Stimulated activated CD8-positive, alpha-beta memory T cell treated with anti-CD3 and anti-CD28 coated beads, Interleukin-4, amount 100 ng/mL, for 1 hour (primary cell): ENCODE data around the gene DTNA.

Experiments
- DNase-seq, 2 donors: peaks; one replicate each; pipeline ENCODE4 v3.0.0-alpha.2; 2020; ENCODE audit warnings: low read depth in 2 of 2, low spot score in 1 of 2

The DTNA gene

GRCh38 chr18:34847408-34847807 is 137.3 kb downstream of the DTNA start:
- no peak for DNase-seq

GRCh38 chr18:34848156-34848555 is 138.1 kb downstream of the DTNA start:
- no peak for DNase-seq

GRCh38 chr18:34848695-34849094 is 138.6 kb downstream of the DTNA start:
- DNase-seq: no peak

- DNase-seq: no peak
Observed at GRCh38 chr18:34857320-34857719, 147.2 kb downstream of the DTNA start.

GRCh38 chr18:34858188-34858587 is 148.1 kb downstream of the DTNA start:
- DNase-seq: no peak

GRCh38 chr18:34859496-34859895 is 149.4 kb downstream of the DTNA start:
- DNase-seq: no peak

- DNase-seq: no peak
Observed at GRCh38 chr18:34862561-34862960, 152.5 kb downstream of the DTNA start.

GRCh38 chr18:34863702-34864101 is 153.6 kb downstream of the DTNA start:
- no peak for DNase-seq

GRCh38 chr18:34864836-34865497 is 154.9 kb downstream of the DTNA start:
- no peak for DNase-seq

- no peak for DNase-seq
Observed at GRCh38 chr18:34866310-34866709, 156.2 kb downstream of the DTNA start.

- DNase-seq: no peak
Observed at GRCh38 chr18:34866739-34867138, 156.6 kb downstream of the DTNA start.

GRCh38 chr18:34867520-34867919 is 157.4 kb downstream of the DTNA start:
- no peak for DNase-seq

- no peak for DNase-seq
Observed at GRCh38 chr18:34870555-34871310, 160.6 kb downstream of the DTNA start.

GRCh38 chr18:34871435-34871834 is 161.3 kb downstream of the DTNA start:
- DNase-seq: no peak

GRCh38 chr18:34872066-34872465 is 162.0 kb downstream of the DTNA start:
- DNase-seq: no peak

GRCh38 chr18:34873986-34874580 is 164.0 kb downstream of the DTNA start:
- no peak for DNase-seq

GRCh38 chr18:34875150-34875549 is 165.1 kb downstream of the DTNA start:
- no peak for DNase-seq

GRCh38 chr18:34880403-34880802 is 170.3 kb downstream of the DTNA start:
- no peak for DNase-seq

- DNase-seq: no peak
Observed at GRCh38 chr18:34880882-34881834, 171.1 kb downstream of the DTNA start.

- no peak for DNase-seq
Observed at GRCh38 chr18:34884436-34884835, 174.3 kb downstream of the DTNA start.

- DNase-seq: no peak
Observed at GRCh38 chr18:34886177-34886576, 176.1 kb downstream of the DTNA start.
